Neuronal stem cell (in vitro differentiated cells): ENCODE results near the gene ATP9B.

ENCODE experiments used
- DNase-seq: peaks from one replicate; pipeline ENCODE4 v3.0.0-alpha.2; 2013; ENCODE audit warnings: low spot score
- H2AFZ ChIP-seq: one replicate; pipeline ENCODE4 v1.6.1; 2013; ENCODE audit warnings: mild to moderate bottlenecking, low read length, inconsistent platforms
- H2AK5ac ChIP-seq: 2 replicates; pipeline ENCODE4 v1.6.1; 2013; ENCODE audit warnings: low read depth, mild to moderate bottlenecking, inconsistent platforms, low read length, moderate library complexity, mixed read lengths
- H2BK120ac ChIP-seq: 2 replicates; pipeline ENCODE4 v1.6.1; 2013; ENCODE audit warnings: low read depth, mild to moderate bottlenecking, inconsistent platforms, low read length, moderate library complexity, mixed read lengths
- H2BK12ac ChIP-seq: one replicate; pipeline ENCODE4 v1.6.1; 2013; ENCODE audit warnings: low read length, inconsistent platforms
- H2BK15ac ChIP-seq: 2 replicates; pipeline ENCODE4 v1.6.1; 2013; ENCODE audit warnings: mild to moderate bottlenecking, low read length, inconsistent platforms, mixed read lengths
- H2BK5ac ChIP-seq: one replicate; pipeline ENCODE4 v1.6.1; 2013; ENCODE audit warnings: inconsistent platforms, mild to moderate bottlenecking, low read length, moderate library complexity
- H3K14ac ChIP-seq: one replicate; pipeline ENCODE4 v1.6.1; 2013; ENCODE audit warnings: low read length, inconsistent platforms
- H3K18ac ChIP-seq: 2 replicates; pipeline ENCODE4 v1.6.1; 2013; ENCODE audit warnings: low read length, inconsistent platforms
- H3K23ac ChIP-seq: 2 replicates; pipeline ENCODE4 v1.6.1; 2013; ENCODE audit warnings: low read depth, mild to moderate bottlenecking, mixed read lengths, low read length, inconsistent platforms; ENCODE audit not compliant: poor library complexity
- H3K27ac ChIP-seq: replicated peaks from 3 replicates; pipeline ENCODE4 v1.5.1; 2013; ENCODE audit warnings: low read length, inconsistent platforms
- H3K27me3 ChIP-seq, 3 experiments: 2 replicates each; pipeline ENCODE4 v1.6.1; 2013; ENCODE audit warnings: low read length in 3 of 3, mild to moderate bottlenecking in 2 of 3, inconsistent platforms in 1 of 3, low read depth in 1 of 3, mixed read lengths in 1 of 3, moderate library complexity in 1 of 3; ENCODE audit not compliant: control insufficient read depth in 3 of 3, insufficient read depth in 3 of 3
- H3K36me3 ChIP-seq, 2 donors: replicated peaks in 1 of 2; 2 replicates each; pipeline ENCODE4 v1.6.1; 2013; ENCODE audit warnings: low read length in 2 of 2; ENCODE audit not compliant: control insufficient read depth in 2 of 2, insufficient read depth in 2 of 2
- H3K4ac ChIP-seq: 2 replicates; pipeline ENCODE4 v1.6.1; 2013; ENCODE audit warnings: inconsistent platforms, mild to moderate bottlenecking, low read length, moderate library complexity
- H3K4me1 ChIP-seq, 2 donors: 1 replicate in 1 of 2; 2 replicates in 1 of 2; pipeline ENCODE4 v1.6.1; 2013; ENCODE audit warnings: low read length in 2 of 2, low read depth in 1 of 2; ENCODE audit not compliant: control insufficient read depth in 2 of 2, insufficient read depth in 1 of 2
- H3K4me2 ChIP-seq: one replicate; pipeline ENCODE4 v1.6.1; 2013; ENCODE audit warnings: mild to moderate bottlenecking, low read length, inconsistent platforms; ENCODE audit not compliant: insufficient read depth, poor library complexity, severe bottlenecking
- H3K4me3 ChIP-seq, 2 donors: 2 replicates each; pipeline ENCODE4 v1.5.1; 2013; ENCODE audit warnings: low read length in 2 of 2, mild to moderate bottlenecking in 2 of 2, inconsistent platforms in 1 of 2, moderate library complexity in 1 of 2
- H3K79me1 ChIP-seq: one replicate; pipeline ENCODE4 v1.6.1; 2013; ENCODE audit warnings: low read depth, mild to moderate bottlenecking, inconsistent platforms, low read length, moderate library complexity
- H3K9ac ChIP-seq: one replicate; pipeline ENCODE4 v1.6.1; 2013; ENCODE audit warnings: mild to moderate bottlenecking, low read depth, low read length, inconsistent platforms; ENCODE audit not compliant: poor library complexity
- H3K9me3 ChIP-seq, 2 donors: replicated peaks in 1 of 2; 2 replicates each; pipeline versions ENCODE3 to v1.6.1; 2013; ENCODE audit warnings: low read length in 2 of 2, mild to moderate bottlenecking in 2 of 2, inconsistent platforms in 1 of 2, low read depth in 1 of 2, mixed read lengths in 1 of 2, moderate library complexity in 1 of 2; ENCODE audit not compliant: control insufficient read depth in 2 of 2, insufficient read depth in 1 of 2
- H4K8ac ChIP-seq: one replicate; pipeline ENCODE4 v1.6.1; 2013; ENCODE audit warnings: low read depth, mild to moderate bottlenecking, inconsistent platforms, low read length, moderate library complexity
- H4K91ac ChIP-seq: one replicate; pipeline ENCODE4 v1.6.1; 2013; ENCODE audit warnings: low read length, low read depth, mild to moderate bottlenecking, inconsistent platforms; ENCODE audit not compliant: poor library complexity
- WGBS, 2 donors: extraction: QIAGEN DNeasy Blood & Tissue Kit; methylation state at CpG; one replicate each; pipeline ENCODE4 v1.1.7; 2013; ENCODE audit warnings: missing lambda C conversion rate in 2 of 2, mixed read lengths in 1 of 2; ENCODE audit not compliant: insufficient read length in 2 of 2, insufficient replicate concordance in 1 of 2; ENCODE audit errors: extremely low coverage in 2 of 2; 5-methylcytosine and 5-hydroxymethylcytosine counted together

The ATP9B gene

GRCh38 chr18:79416677-79417052 is 347.5 kb downstream of the ATP9B start:
- peak overlapping the region; percentile 5 for H3K18ac ChIP-seq
- no peak overlapping the region for H4K91ac ChIP-seq
- peaks cover under 1% of the 10 kb centered on the region for H3K79me1 ChIP-seq
- H3K4me1 ChIP-seq = peaks cover 2 to 4% of the 10 kb centered on the region in 2 donors
- H3K23ac ChIP-seq = no peak overlapping the region
- no peak overlapping the region for H3K4me3 ChIP-seq
- WGBS, 2 donors = no CpG with 5 or more reads among the region's 12 CpGs
- no peak overlapping the region for H3K14ac ChIP-seq
- no peaks in the 10 kb centered on the region for H3K36me3 ChIP-seq
- H2AFZ ChIP-seq = no peak overlapping the region
- no peak overlapping the region for H3K4me2 ChIP-seq
- H3K9me3 ChIP-seq = no peaks in the 10 kb centered on the region
- no peak overlapping the region for H3K4ac ChIP-seq
- H2BK12ac ChIP-seq = no peak overlapping the region
- DNase-seq = no peak
- H3K9ac ChIP-seq = no peak overlapping the region
- no peak overlapping the region for H2AK5ac ChIP-seq
- H3K27me3 ChIP-seq = no peaks in the 10 kb centered on the region
- no peak overlapping the region for H3K27ac ChIP-seq
- no peak overlapping the region for H2BK15ac ChIP-seq
- H2BK5ac ChIP-seq = no peak overlapping the region
- no peak overlapping the region for H2BK120ac ChIP-seq
- H4K8ac ChIP-seq = no peak overlapping the region

GRCh38 chr18:79418236-79418635 is 349.0 kb downstream of the ATP9B start:
- no peak overlapping the region for H3K4me2 ChIP-seq
- no peaks in the 10 kb centered on the region for H3K36me3 ChIP-seq
- H3K9ac ChIP-seq = no peak overlapping the region
- no peak for DNase-seq
- H4K8ac ChIP-seq = no peak overlapping the region
- H2BK12ac ChIP-seq = peak overlapping the region; percentile 90
- no peaks in the 10 kb centered on the region for H3K79me1 ChIP-seq
- WGBS, 2 donors = no CpG with 5 or more reads among the region's 19 CpGs
- H2BK120ac ChIP-seq = no peak overlapping the region
- no peaks in the 10 kb centered on the region for H3K27me3 ChIP-seq
- no peaks in the 10 kb centered on the region for H3K9me3 ChIP-seq
- H2BK15ac ChIP-seq = no peak overlapping the region
- no peak overlapping the region for H3K4ac ChIP-seq
- H3K27ac ChIP-seq = no peak overlapping the region
- peak overlapping the region; percentile 80 for H3K23ac ChIP-seq
- H4K91ac ChIP-seq = no peak overlapping the region
- H3K4me1 ChIP-seq = no peaks in the 10 kb centered on the region
- H3K4me3 ChIP-seq = no peak overlapping the region
- peak overlapping the region; percentile 56 for H2AK5ac ChIP-seq
- no peak overlapping the region for H3K14ac ChIP-seq
- H3K18ac ChIP-seq = peak overlapping the region; percentile 64
- H2AFZ ChIP-seq = no peak overlapping the region
- no peak overlapping the region for H2BK5ac ChIP-seq

GRCh38 chr18:79418642-79419041 is 349.4 kb downstream of the ATP9B start:
- no peak overlapping the region for H3K4me3 ChIP-seq
- no peak overlapping the region for H3K23ac ChIP-seq
- H2BK15ac ChIP-seq = no peak overlapping the region
- no peaks in the 10 kb centered on the region for H3K4me1 ChIP-seq
- no peak overlapping the region for H3K9ac ChIP-seq
- H3K9me3 ChIP-seq = no peaks in the 10 kb centered on the region
- H3K27me3 ChIP-seq = no peaks in the 10 kb centered on the region
- H4K8ac ChIP-seq = no peak overlapping the region
- H2BK12ac ChIP-seq = no peak overlapping the region
- DNase-seq = no peak
- no peak overlapping the region for H4K91ac ChIP-seq
- no peak overlapping the region for H3K18ac ChIP-seq
- H2BK5ac ChIP-seq = no peak overlapping the region
- no peak overlapping the region for H3K14ac ChIP-seq
- H2AK5ac ChIP-seq = no peak overlapping the region
- no peak overlapping the region for H3K4ac ChIP-seq
- H3K36me3 ChIP-seq = no peaks in the 10 kb centered on the region
- H3K4me2 ChIP-seq = no peak overlapping the region
- no peak overlapping the region for H2AFZ ChIP-seq
- WGBS, 2 donors = no CpG with 5 or more reads among the region's 11 CpGs
- H2BK120ac ChIP-seq = no peak overlapping the region
- H3K79me1 ChIP-seq = no peaks in the 10 kb centered on the region
- H3K27ac ChIP-seq = no peak overlapping the region

GRCh38 chr18:79420033-79420745 is 351.0 kb downstream of the ATP9B start:
- Histone ChIP-seq H2BK5ac (peak overlapping the region; percentile 4), H3K4ac (peak overlapping the region; percentile 76), H3K14ac (peak overlapping the region; percentile 39), H3K4me2 (no peak overlapping the region), H3K9ac (no peak overlapping the region), H4K91ac (no peak overlapping the region), H3K79me1 (peaks cover 2% of the 10 kb centered on the region), H3K27me3 (no peaks in the 10 kb centered on the region), H3K4me3 (peak overlapping the region in 1 of 2 donors; percentile 45), H2AFZ (peak overlapping the region; percentile 22), H4K8ac (peak overlapping the region; percentile 74), H3K36me3 (no peaks in the 10 kb centered on the region), H2BK12ac (no peak overlapping the region), H3K9me3 (no peaks in the 10 kb centered on the region), H2BK15ac (peak overlapping the region; percentile 37), H3K23ac (peak overlapping the region; percentile 75), H2AK5ac (no peak overlapping the region), H3K18ac (peak overlapping the region; percentile 44), H3K27ac (no peak overlapping the region), H3K4me1 (peaks cover 0 to 2% of the 10 kb centered on the region in 2 donors), H2BK120ac (no peak overlapping the region)
- no CpG with 5 or more reads among the region's 48 CpGs for WGBS, 2 donors
- DNase-seq = no peak
